GM12878 (cell line): ENCODE data around the gene SLC43A1. TPM values are rescaled to one million over a fixed set of nuclear protein-coding genes. Genes with fewer than 3 reads are reported as not detected.
A peak's percentile ranks its signal among the peaks of the same experiment; 100 is the strongest.

ENCODE experiments used
- BACH1 ChIP-seq: fragments of 450-650 bp; IDR thresholded peaks from 2 replicates; pipeline ENCODE4 v1.6.1; 2017; ENCODE audit warnings: mild to moderate bottlenecking, borderline replicate concordance
- CHD1 ChIP-seq: IDR thresholded peaks from 2 replicates; pipeline ENCODE4 v1.6.1; 2012; ENCODE audit warnings: low read depth, low read length, improper control_type of control experiment
- MYB ChIP-seq: fragments of 150-350 bp; IDR thresholded peaks from 2 replicates; pipeline ENCODE4 v1.6.1; 2014; ENCODE audit warnings: mild to moderate bottlenecking, low read depth, low read length, borderline replicate concordance
- MYC ChIP-seq: IDR thresholded peaks from 2 replicates; pipeline ENCODE4 v1.6.1; 2011; ENCODE audit warnings: mild to moderate bottlenecking, low read length, moderate library complexity, inconsistent platforms; ENCODE audit not compliant: insufficient read depth, insufficient replicate concordance, insufficient read length, severe bottlenecking
- RAD21 ChIP-seq: IDR thresholded peaks from 2 replicates; pipeline ENCODE4 v1.6.1; 2011; ENCODE audit warnings: mild to moderate bottlenecking, low read depth, low read length, moderate library complexity; ENCODE audit not compliant: insufficient read depth
- RB1 ChIP-seq: fragments of 450-650 bp; formaldehyde crosslinking; IDR thresholded peaks from 2 replicates; pipeline ENCODE4 v1.6.1; 2017; ENCODE audit warnings: mild to moderate bottlenecking, borderline replicate concordance
- SMC3 ChIP-seq: IDR thresholded peaks from 2 replicates; pipeline ENCODE4 v1.6.1; 2011; ENCODE audit warnings: low read length, improper control_type of control experiment, borderline replicate concordance
- SREBF2 ChIP-seq: IDR thresholded peaks from 2 replicates; pipeline ENCODE4 v1.6.1; 2012; ENCODE audit warnings: mild to moderate bottlenecking, low read length
- USF2 ChIP-seq: IDR thresholded peaks from 2 replicates; pipeline ENCODE4 v1.6.1; 2011; ENCODE audit warnings: low read depth, low read length, improper control_type of control experiment, borderline replicate concordance
- ZNF274 ChIP-seq: IDR thresholded peaks from one replicate; pipeline ENCODE4 v1.8.0; 2011; ENCODE audit not compliant: insufficient read length, insufficient read depth
- ZZZ3 ChIP-seq: IDR thresholded peaks from 2 replicates; pipeline ENCODE4 v1.6.1; 2011; ENCODE audit warnings: low read depth; ENCODE audit not compliant: control insufficient read depth, insufficient read length
- polyA plus RNA-seq, 11 experiments: library from polyadenylated mRNA; depleted of rRNA in 4 of 11; unstranded in 6 of 11; stranded (reverse) in 5 of 11; fragments of >200 nt; fragmentation: Nextera tagmentation in 4 of 11; fragmentation: Illumina TruSeq in 1 of 11; extraction: Ambion mirVana in 4 of 11; extraction: Trizol in 1 of 11; gene quantifications; 1 replicate in 1 of 11; 2 replicates in 10 of 11; pipeline versions ENCODE4 v1.2.1 to v1.2.3, GENCODE V29; 2011 to 2016; ENCODE audit warnings: inconsistent platforms in 2 of 11, missing spikeins in 2 of 11, low read depth in 1 of 11
- total RNA-seq, 4 experiments: library from RNA; depleted of rRNA in 3 of 4; stranded (reverse); fragments of >200 nt in 3 of 4; fragmentation: Illumina TruSeq in 1 of 4; extraction: Trizol in 1 of 4; gene quantifications; 2 replicates each; pipeline versions ENCODE4 v1.2.1 to v1.2.3, GENCODE V29; 2013 to 2021
- TF ChIP-seq, protein P1 (sequence below): fragments of 450-650 bp; IDR thresholded peaks from 2 replicates; pipeline ENCODE4 v1.6.1; 2014; ENCODE audit warnings: mild to moderate bottlenecking
- TF ChIP-seq, protein P2 (sequence below), 3 experiments: IDR thresholded peaks in 2 of 3; conservative IDR thresholded peaks in 1 of 3; 2 replicates each; pipeline ENCODE4 v1.5.1; 2011; ENCODE audit warnings: low read depth in 3 of 3, low read length in 3 of 3, mild to moderate bottlenecking in 3 of 3, control low read depth in 2 of 3, moderate library complexity in 2 of 3, inconsistent platforms in 1 of 3, mixed read lengths in 1 of 3; ENCODE audit not compliant: control insufficient read depth in 2 of 3, insufficient read depth in 1 of 3; ENCODE audit errors: extremely low read depth in 1 of 3
- TF ChIP-seq, protein P3 (sequence below): fragments of 450-650 bp; IDR thresholded peaks from 2 replicates; pipeline ENCODE4 v1.6.1; 2017; ENCODE audit warnings: mild to moderate bottlenecking, low read depth, inconsistent platforms; ENCODE audit not compliant: poor library complexity, severe bottlenecking

Gene SLC43A1
- total and polyA plus RNA-seq, 10 of the 15 experiments (the other 5 are each of a cell fraction or from before 2014, with no cell fraction given): 1.0 to 17.8 (median 12.6) TPM

GRCh38 chr11:57458410-57459163, 56.9 kb downstream of the SLC43A1 start (continued):
- TF ChIP-seq ZNF274: no peak
- no peak for TF ChIP-seq RB1
- TF ChIP-seq CHD1: no peak
- no peak for TF ChIP-seq USF2
- no peak for TF ChIP-seq ZZZ3
- TF ChIP-seq SMC3: peak; percentile 44
- TF ChIP-seq, protein P1, sequence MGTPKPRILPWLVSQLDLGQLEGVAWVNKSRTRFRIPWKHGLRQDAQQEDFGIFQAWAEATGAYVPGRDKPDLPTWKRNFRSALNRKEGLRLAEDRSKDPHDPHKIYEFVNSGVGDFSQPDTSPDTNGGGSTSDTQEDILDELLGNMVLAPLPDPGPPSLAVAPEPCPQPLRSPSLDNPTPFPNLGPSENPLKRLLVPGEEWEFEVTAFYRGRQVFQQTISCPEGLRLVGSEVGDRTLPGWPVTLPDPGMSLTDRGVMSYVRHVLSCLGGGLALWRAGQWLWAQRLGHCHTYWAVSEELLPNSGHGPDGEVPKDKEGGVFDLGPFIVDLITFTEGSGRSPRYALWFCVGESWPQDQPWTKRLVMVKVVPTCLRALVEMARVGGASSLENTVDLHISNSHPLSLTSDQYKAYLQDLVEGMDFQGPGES: no peak
- no peak for TF ChIP-seq BACH1
- peak; percentile 42 for TF ChIP-seq RAD21
- TF ChIP-seq, protein P2, sequence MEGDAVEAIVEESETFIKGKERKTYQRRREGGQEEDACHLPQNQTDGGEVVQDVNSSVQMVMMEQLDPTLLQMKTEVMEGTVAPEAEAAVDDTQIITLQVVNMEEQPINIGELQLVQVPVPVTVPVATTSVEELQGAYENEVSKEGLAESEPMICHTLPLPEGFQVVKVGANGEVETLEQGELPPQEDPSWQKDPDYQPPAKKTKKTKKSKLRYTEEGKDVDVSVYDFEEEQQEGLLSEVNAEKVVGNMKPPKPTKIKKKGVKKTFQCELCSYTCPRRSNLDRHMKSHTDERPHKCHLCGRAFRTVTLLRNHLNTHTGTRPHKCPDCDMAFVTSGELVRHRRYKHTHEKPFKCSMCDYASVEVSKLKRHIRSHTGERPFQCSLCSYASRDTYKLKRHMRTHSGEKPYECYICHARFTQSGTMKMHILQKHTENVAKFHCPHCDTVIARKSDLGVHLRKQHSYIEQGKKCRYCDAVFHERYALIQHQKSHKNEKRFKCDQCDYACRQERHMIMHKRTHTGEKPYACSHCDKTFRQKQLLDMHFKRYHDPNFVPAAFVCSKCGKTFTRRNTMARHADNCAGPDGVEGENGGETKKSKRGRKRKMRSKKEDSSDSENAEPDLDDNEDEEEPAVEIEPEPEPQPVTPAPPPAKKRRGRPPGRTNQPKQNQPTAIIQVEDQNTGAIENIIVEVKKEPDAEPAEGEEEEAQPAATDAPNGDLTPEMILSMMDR (IDR thresholded peaks at IDR 0.05 in 2 of 3, conservative IDR thresholded peaks at IDR 0.05 in 1 of 3; ENCODE audit: control insufficient read depth in 2 of 3, extremely low read depth in 1 of 3, insufficient read depth in 1 of 3, low read depth in 3 of 3, low read length in 3 of 3): peak; percentile 76 to 83 (median 83)
- TF ChIP-seq, protein P3, sequence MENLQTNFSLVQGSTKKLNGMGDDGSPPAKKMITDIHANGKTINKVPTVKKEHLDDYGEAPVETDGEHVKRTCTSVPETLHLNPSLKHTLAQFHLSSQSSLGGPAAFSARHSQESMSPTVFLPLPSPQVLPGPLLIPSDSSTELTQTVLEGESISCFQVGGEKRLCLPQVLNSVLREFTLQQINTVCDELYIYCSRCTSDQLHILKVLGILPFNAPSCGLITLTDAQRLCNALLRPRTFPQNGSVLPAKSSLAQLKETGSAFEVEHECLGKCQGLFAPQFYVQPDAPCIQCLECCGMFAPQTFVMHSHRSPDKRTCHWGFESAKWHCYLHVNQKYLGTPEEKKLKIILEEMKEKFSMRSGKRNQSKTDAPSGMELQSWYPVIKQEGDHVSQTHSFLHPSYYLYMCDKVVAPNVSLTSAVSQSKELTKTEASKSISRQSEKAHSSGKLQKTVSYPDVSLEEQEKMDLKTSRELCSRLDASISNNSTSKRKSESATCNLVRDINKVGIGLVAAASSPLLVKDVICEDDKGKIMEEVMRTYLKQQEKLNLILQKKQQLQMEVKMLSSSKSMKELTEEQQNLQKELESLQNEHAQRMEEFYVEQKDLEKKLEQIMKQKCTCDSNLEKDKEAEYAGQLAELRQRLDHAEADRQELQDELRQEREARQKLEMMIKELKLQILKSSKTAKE: no peak
- TF ChIP-seq MYB: no peak
- no peak for TF ChIP-seq SREBF2
- no peak for TF ChIP-seq MYC
- TF ChIP-seq, all 136 proteins: peak for 10
